Measurements from ENCODE around the gene CCSAP. TPM values are rescaled to one million over a fixed set of nuclear protein-coding genes. Genes with fewer than 3 reads are reported as not detected.
A peak's percentile ranks its signal among the peaks of the same experiment; 100 is the strongest.

The CCSAP gene
- total and polyA plus RNA-seq, 10 of the 15 experiments (the other 5 are each of a cell fraction or from before 2014, with no cell fraction given), result 0.75 to 3.4 (median 2.8) TPM

GRCh38 chr1:229280921-229281320 is 61.9 kb downstream of the CCSAP start (continued):
- TF ChIP-seq EP300 (IDR thresholded peaks at IDR 0.05; ENCODE audit: borderline replicate concordance in 1 of 2, control insufficient read depth in 1 of 2, low read depth in 2 of 2, low read length in 2 of 2), result no peak
- TF ChIP-seq TARDBP (IDR thresholded peaks at IDR 0.05; ENCODE audit: borderline replicate concordance), result no peak
- no peak for TF ChIP-seq FOXK2 (IDR thresholded peaks at IDR 0.05)
- TF ChIP-seq CBFB (IDR thresholded peaks at IDR 0.05; ENCODE audit: low read depth), result no peak
- no peak for TF ChIP-seq RELA (IDR thresholded peaks at IDR 0.05; ENCODE audit: borderline replicate concordance, partially characterized antibody)

- BruUV-seq (replicated peaks), result no TSS peak
- ChIA-PET RAD21 (ENCODE audit: unreplicated experiment) (no interaction called here), POLR2A (no interaction called here), CTCF (no interaction called here), SMC1A (ENCODE audit: uncharacterized antibody, unreplicated experiment) (no interaction called here)
- no peak overlapping the region for H3K4me3 ChIP-seq
- no peaks in the 10 kb centered on the region; the same call in none of the 2 replicates for H3K79me2 ChIP-seq (ENCODE audit: control insufficient read depth, insufficient read depth, low read length)
- H3K27ac ChIP-seq (ENCODE audit: control insufficient read depth, insufficient read depth), result no peak overlapping the region
- intact Hi-C loops (cut with micrococcal nuclease; ENCODE audit: unreplicated experiment) (no loop called here), in situ Hi-C loops (cut with MboI) (no loop called here)
- no peak for ATAC-seq
- no peak overlapping the region for H2AFZ ChIP-seq (ENCODE audit: control insufficient read depth, low read depth, low read length)
- no peaks in the 10 kb centered on the region for H3K4me1 ChIP-seq (ENCODE audit: control insufficient read depth, insufficient read depth, low read length)
- H3K27me3 ChIP-seq (replicated peaks in 1 of 2; ENCODE audit: control insufficient read depth in 2 of 2, insufficient read depth in 2 of 2, low read length in 1 of 2), result no peaks in the 10 kb centered on the region
- peak; percentile 65 to 68; a peak in 3 of 4 replicates for TF ChIP-seq SRF (IDR thresholded peaks at IDR 0.05; ENCODE audit: low read depth in 2 of 2, low read length in 2 of 2)
- no peak for TF ChIP-seq TAF1 (IDR thresholded peaks at IDR 0.05; ENCODE audit: borderline replicate concordance, low read depth, low read length)
- no peaks in the 10 kb centered on the region for H3K36me3 ChIP-seq (ENCODE audit: control insufficient read depth in 2 of 2, insufficient read depth in 2 of 2, low read length in 1 of 2)
- H3K9me3 ChIP-seq (replicated peaks; ENCODE audit: control insufficient read depth, insufficient read depth, low read length), result no peaks in the 10 kb centered on the region
- WGBS (ENCODE audit: insufficient coverage, insufficient replicate concordance, low lambda C conversion rate, missing lambda C conversion rate), result 80% methylated on average over 6 of the region's 6 CpGs
- DNase-seq (ENCODE audit: low read depth, low spot score), result no peak
- FAIRE-seq, result no peak
- no peak overlapping the region for H3K4me2 ChIP-seq (ENCODE audit: control insufficient read depth, insufficient read depth)
- H3K9ac ChIP-seq (ENCODE audit: control insufficient read depth, insufficient read depth, low read length), result no peak overlapping the region
- 0 out of 2 replicates have a peak, but pooled peaks cover 2% of the 10 kb centered on the region for H4K20me1 ChIP-seq (ENCODE audit: control insufficient read depth, insufficient read depth)
Measured at GRCh38 chr1:229280037-229280828, 62.6 kb downstream of the CCSAP start.

All from GM12878 (cell line).